Fibroblast of upper back skin (primary cell): ENCODE results near the gene GNGT2.

Experiments used
- DNase-seq: peaks from one replicate; pipeline ENCODE4 v3.0.0-alpha.2; 2013

Gene GNGT2

DNA sequence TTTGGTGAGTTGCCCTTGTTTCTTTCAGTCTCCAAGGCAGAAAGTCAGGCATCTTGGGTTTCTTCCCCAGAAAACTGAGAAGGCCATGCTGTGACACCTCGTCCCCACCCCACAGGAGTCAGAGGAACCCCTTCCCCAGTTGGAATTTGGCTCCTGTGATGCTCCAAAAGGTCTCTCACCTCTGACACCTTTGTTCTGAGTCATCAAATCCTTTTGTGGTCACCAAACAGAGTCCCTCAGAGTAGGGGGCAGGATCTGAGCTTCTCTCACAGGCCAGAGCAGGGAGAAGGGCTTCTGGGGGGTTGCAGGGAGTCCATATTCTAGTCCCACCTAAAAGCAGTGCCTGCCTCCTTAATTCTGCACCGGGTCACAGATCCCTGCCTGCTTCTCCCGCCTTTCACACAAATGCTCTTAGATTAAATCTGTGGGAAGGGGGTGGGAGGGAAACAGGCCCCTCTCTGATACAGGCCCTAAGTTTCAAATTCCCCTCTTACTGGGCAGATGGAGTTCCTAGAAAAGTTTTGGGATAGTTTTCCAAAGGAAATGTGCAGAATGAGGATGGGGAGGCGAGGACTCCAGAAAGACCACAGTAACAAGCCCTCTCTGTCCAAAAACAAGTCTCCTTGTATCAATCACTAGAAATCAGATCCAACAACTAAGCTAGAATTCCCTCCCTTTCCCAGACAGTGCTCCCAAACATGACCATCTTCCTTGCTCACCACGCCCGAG is 18.9 kb upstream of the GNGT2 start:
- no peak for DNase-seq

DNA sequence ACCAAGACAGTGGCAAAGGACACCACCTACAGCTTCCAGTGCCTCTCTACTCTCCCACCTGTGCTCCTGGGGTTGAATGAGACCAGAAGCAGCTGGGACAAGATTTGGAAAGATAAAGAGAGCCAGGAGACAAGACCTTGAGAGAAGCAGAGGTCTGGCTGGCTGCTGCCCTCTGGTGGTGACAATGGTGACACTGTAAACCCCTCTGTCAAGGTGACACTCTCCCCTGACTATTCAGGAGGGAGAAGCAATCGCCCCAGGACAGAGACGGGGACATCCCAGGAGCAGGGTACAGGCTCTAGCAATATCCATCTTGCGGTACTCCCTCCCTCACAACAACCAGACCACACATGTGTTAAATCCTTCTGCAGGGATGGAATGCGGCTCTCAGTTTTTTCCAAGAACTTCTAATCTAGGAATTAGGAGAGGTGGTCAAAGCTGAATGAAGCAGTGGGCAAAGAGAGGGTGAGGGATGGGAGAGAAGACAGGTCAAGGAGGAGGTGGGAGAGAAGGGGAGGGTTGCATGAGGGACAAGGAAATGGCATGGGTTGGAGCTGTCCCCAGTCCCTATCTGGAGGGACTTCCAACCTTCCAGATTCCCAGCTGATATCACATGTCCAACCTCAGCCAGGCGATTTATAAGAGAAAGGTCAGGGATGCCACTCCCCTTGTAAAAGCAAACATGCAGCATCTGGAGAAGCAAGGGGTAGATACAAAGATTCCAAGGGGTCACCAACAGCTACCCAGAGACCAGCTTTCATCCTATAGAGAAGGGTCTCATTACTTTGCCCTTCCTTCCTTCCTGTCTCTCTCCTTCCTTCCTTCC is 17.3 kb upstream of the GNGT2 start:
- peak; percentile 61 for DNase-seq

DNA sequence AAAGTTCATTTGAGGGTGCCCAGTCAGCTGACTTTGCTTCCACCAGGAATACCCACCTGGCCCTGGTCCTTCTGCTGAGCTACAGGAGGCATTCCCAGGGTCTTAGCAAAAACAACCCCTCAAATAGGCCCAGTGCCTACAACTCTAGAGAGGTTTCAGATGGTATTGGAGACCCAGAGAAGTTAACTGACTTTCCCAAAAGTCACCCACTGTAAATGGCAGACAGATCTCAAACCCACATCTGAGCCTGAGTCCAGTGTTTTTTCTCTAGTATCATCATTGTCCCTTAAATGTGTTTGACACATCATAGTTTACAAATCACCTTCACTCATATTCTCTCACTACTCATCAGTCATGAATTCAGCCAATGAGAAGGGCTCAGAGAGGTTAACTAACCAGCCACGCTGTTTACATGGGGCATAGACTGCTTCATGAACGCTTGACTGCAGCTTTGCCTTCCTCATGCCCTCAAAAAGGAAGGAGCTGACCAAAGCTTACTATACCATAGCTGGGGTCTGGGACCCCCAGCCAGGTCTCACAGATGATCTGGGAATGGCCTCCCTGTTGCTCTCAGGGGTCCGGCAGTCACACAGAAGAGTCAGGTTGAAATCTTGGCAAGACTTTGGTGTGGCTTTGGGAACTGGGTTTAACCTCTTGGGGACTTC is 16.5 kb upstream of the GNGT2 start:
- no peak for DNase-seq

DNA sequence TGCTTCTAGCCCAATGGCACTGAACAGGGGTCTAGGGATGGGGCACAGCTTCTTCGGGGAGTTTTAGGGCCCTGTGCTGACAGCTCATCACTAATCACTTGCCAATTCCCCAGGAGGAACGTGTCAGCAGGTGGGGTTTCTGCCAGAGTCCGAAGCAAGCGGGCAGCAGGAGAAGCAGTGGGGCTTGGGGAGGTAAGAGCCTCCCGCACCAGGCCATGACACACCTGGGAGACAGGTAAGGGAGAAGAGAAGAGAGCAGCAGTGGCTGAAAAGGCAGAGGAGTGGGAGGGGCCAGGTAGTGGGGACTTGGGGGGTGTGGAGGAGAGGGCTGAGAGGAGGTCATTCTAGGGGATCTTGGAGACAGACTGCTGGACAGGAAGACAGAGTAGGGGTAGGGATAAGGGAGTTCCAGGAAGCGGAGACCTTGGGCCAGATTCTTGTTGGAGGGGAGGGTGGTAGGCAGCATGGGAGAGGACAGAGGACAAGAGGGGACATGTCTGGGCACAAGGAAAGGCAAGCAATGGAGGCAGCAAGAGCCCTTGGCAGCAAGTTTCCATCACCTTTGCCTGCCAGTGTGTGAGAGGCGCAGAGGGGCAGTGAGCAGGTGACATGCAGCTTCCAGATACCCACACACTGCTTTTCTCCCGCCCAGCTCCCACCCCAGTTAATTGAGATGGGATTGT is 15.3 kb upstream of the GNGT2 start:
- no peak for DNase-seq

DNA sequence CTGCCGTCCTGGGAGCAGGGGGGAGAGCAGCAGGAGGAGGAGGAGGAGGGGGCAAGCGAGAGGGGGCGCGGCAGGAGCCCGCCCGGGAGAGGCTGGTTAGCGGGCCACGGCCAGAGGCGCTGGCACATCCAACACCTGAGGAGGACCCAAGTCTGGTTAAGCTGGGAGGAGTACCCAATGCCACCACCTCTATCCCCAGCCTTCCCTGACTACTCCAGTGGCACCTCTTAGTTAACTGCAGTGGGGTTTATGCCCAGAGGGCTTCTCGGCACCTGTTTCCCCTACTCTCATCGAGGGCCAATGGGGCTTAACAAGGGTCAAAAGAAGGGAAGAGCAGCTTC is 14.6 kb upstream of the GNGT2 start:
- no peak for DNase-seq

DNA sequence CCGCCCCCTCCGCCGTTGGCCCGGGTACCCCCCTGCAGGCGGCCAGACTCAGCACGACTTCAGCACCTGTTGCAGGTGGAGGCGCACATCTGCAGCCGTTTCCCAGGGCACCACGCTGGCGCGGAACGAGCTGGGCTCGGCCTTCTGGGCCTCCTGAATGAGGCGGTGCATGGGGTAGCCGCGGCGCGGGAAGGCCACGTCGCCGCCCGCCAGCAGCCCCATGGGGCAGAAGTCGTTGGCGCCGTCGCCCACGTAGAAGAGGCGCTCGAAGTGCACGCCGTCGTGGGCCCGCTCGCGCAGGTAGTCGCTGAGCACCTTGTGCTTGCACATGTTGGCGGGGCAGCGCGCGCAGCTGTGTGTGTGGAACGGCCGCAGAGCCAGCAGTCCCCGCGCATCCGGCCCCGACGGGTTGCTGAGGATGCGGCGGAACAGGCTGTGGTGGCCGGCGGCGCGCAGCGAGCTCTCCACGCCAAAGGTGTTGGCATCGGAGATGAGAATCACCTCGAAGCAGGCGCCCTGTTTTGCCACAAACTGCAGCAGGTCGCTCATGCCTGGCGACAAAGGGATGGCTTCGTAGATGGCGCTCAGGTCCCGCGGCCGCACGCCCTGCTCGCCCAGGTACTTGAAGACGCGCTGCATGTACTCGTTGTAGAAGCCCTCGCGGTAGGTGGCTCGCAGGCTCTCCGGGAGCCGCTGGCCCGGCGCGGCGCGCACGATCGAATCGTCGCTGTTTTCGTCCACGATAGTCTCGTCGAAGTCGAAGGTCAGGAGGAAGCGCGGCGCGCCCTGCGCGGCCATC is 14.0 kb upstream of the GNGT2 start:
- no peak for DNase-seq

DNA sequence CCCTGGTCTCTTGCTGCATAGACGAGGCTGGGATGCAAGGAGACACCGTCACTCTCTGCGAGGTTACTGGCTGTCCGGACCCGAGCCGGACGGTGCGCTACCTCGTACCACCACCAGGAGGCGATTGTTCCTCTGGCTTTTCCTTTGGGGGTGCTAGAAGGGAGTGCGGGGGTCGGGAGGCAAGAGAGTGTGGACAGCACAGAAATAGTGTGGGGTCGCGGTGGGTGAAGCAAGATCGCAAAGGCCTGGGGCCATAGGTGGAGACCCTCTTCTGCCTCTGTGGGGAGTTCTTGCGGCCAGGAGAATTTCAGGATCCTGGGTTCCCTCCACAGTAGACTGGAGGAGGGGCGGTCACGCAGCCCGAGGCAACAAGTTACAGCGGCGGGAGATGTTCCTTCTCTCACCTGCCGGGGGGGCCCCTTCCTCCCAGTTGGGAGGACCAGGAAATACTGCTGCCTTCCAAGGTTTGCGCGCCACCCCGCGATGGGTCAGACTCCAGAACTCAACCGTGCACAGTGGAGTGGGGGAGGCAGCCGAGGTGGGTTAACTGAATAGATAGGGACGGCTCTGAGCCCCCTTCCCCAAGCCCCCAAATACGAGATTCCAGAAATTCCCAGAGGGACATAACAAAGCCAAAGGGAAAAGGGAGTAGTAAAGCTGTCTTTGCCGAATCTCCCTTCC is 13.3 kb upstream of the GNGT2 start:
- peak; percentile 12 for DNase-seq

DNA sequence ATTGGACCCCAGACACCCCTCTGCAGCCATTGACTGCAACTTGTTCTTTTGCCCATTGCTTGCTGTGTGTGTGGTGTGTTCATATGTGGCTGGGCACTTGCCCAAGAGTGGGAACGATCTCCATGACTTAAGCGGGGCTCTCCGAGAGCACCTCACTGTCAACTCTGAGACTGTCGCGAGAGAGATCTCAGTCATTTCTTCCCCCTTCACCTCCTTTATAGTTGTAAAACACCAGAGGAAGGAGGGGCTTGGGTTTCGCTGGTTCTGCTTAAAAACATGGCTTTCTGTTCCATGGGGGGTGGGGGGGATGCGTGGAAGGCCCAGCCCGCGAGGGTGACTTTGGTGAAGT is 12.8 kb upstream of the GNGT2 start:
- no peak for DNase-seq

DNA sequence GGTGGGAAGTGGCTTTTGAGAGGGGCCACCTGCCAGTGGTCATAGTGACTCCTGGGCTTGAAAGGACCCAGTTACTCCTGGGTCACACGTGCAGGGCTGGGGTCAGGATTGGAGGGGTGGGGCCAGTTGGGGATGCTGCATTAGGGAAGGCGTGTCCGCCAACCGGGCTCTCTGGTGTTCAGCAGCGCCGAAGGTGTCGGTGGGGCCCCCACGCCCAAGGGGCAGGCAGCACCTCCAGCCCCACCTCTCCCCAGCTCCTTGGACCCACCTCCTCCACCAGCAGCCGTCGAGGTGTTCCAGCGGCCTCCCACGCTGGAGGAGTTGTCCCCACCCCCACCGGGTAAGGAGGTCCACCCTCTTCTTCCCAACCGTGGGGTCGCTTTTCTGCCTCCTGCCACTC is 9.6 kb upstream of the GNGT2 start:
- no peak for DNase-seq

DNA sequence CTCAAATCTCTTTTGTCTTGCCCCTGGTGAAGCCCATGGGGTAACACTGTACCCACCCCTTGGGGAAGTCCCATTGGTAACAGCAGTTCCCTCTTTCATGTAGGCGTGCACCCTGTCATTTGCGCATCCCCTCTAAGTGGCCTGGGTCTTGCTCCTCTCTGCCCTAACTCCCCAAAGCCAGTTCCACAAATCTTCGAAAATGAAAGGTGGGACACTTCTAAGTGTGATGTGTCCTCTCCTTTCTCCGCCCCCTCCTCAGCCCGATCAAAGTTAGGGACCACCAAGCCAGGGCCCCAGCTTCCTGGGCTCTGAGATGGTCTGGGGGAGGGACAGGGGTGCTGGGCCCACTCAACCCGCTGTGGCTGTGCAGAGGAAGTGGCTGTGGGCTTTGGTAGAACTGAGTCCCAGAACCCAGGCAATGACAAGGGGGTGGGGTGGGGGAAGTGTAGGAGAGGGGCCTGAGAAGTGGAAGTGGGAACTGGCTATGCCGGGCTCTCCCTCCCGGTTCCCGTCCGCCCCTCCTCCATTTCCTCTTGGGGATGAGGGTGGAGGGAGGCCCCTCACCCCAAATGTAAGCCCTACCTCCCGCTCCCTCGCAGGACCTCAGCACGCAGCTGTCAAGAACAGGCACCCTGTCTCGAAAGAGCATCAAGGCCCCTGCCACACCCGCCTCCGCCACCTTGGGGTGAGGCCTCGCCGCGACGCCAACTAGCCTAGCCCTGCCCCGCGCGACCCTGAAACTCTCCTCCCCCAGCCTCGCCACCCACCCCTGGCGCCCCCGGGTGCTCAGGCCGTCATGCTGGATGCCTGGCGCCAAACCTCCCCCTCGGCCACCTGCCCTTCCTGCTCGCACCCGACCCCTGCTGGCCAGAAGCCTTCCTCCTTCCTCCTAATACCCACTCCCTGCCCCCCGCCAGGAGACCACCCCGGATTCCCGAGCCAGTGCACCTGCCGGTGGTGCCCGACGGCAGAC is 8.9 kb upstream of the GNGT2 start:
- DNase-seq, result no peak

DNA sequence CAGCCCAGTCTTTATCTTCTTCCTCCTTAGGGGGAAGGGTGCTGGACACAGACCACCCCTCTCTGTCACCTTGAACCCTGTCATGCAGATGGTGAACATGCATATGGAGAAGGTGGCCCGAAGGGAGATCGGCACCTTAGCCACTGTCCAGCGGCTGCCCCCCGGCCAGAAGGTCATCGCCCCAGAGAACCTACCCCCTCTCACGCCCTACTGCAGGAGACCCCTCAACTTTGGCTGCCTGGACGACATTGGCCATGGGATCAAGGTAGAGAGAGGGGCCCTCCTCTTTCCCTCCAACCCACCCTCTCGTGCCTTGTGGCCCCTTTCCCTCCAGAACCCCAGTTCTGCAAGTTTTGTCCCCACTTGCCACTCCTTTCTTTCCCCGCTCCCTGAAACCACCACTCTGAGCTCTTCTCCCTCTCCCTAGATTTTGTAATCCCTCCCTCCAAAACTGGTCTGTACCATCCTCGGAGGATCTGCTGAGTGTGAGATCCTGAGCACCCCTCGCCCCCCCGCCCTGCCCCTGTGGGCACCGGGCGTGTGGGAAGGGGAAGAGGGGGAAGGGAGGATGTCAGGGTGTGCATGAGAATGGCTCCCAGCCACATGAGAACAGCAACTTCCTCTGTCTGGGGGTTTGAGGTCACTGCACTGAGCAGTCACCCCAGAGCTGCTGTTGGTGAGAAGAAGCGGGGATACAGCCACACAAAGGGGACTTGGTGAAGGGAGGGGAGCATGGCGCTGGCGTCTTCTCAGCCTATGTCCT is 7.5 kb upstream of the GNGT2 start:
- DNase-seq, result no peak

DNA sequence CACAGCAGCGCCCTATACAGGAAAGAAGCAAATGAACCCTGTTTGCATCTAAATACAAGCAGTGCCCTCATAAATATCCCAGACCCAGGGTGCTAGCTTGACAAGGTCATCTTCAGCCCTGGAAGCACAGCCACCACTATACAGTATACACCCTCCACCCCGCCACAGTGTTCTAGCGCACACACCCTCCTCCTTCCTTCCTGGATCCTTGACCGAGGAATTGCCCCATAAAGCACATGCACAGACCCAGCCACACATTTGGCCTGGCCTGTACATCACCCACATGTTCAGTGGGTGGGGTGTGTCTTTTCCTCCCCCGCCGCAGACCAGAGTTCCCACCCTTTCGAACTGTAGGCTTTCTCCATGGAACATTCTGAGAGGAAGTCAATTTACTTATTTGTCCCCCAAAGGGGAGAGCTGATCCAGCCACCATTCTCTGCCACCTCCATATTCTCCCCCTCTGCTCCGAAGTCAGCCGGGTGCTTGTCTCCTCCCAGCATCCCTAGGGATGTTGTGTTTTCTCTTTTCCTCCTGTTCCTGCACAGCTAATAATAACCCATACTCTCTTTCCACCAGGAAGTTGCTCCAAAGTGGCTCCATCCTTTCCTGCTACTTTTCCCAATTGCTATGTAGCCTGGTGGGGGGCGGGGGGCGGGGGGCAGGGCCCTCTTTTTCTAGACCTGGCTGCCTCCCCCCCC is 6.7 kb upstream of the GNGT2 start:
- DNase-seq, result no peak

DNA sequence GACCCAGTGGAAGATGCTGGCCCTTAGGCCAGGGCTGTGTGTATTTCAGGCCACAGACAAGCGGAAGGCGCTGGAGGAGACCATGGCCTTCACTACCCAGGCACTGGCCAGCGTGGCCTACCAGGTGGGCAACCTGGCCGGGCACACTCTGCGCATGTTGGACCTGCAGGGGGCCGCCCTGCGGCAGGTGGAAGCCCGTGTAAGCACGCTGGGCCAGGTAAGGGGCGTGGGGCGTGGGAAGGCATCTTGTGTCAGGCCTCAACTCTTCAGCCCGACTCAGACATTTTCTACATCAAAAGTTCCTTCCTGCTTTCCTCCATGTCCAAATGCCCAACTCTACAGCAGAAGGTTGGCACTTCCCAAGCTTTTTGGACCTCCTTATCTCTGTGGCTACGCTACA is 6.1 kb upstream of the GNGT2 start:
- no peak for DNase-seq

DNA sequence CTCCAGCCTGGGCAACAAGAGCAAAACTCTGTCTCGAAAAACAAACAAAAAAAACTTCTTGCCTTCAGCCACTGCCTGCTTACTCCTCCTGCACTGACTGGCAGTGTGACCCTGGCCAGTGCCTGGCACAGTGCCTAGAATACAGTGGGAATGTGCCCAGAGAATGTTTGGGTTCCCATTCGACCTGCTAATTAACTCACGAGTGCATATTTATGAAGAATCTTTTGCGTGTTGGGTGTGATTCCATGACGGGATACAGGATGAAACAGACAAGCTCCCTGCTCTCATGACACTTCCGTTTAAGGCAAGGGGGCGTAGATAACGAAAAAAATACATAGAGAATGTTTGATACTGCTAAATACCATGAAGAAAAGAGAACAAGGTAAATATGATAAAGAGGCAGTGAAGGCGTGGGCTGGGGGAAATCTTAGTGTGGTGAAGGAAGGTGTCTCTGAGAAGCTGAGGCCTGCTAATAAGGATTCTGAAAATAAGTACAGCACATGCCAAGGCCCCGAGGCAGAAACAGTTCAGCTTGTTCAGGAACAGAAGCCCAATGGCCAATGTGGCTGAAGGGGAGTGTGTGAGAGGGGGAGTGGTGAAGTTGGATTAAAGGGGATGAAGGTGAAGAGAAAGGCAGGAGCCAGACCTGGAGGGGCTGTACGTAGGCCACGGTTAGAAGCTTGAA is 4.4 kb upstream of the GNGT2 start:
- DNase-seq, result no peak

DNA sequence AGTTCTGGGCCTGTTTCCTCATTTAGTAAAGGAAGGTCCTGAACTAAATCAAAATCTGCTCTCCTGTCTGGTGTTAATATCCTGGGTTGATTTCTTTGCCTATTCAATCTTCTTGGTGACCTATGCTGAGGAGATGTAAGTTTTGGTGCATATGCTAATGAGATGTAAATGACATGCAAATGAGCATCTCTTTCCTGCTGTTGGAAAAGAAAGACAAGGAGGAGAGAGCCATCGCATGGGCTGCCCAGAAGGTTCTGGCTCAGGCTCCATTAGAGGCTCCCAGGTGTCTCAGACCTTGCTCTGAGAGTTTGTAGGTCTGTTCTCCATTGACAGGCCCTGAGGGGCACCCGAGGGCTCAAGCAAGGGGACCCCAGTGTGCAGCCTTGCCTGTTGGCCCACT is 3.5 kb upstream of the GNGT2 start:
- DNase-seq, result no peak

DNA sequence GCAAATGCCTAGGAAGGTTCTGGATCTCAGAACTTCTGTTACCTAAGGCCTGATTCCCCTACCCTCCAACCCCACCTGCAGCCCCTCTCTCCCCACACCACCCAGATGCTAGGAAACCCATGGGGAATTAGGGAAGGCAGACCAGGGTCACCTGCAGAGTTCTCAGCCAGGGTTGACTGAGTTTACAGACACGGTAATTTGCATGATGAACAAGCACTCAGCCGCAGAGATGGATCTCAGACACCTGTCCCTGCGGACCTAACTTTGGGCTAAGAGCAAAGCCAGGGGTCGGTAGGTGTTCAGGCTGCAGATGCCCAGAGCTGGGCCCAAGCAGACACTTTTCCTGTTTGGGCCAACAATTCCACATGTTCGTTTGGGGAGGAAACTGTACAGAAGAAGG is 3.0 kb upstream of the GNGT2 start:
- no peak for DNase-seq

DNA sequence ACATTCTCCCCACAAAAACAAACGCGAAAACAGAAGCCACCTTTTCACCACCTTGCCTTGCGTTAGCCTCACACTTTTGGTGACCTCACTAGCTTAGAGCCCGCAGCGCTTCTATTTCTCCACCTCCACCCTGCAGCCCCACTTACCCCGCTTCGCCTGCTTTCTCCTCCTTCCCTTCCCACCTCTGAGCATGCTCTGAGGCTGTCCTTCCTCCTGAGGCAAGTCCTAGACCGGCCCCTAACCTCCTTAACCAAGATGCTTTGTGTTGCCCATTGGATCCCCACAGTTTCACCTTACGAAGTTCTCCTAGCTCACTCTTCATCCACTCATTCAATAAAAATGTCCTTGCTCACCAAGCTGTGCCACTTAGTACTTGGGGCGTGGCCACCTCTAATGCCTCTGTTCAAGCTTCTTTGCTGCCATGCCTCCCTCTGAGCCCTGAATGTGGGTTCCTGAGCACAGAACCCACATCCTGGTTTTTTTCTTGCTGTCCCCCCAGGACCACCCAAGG is 1.3 kb downstream of the GNGT2 start:
- no peak for DNase-seq

DNA sequence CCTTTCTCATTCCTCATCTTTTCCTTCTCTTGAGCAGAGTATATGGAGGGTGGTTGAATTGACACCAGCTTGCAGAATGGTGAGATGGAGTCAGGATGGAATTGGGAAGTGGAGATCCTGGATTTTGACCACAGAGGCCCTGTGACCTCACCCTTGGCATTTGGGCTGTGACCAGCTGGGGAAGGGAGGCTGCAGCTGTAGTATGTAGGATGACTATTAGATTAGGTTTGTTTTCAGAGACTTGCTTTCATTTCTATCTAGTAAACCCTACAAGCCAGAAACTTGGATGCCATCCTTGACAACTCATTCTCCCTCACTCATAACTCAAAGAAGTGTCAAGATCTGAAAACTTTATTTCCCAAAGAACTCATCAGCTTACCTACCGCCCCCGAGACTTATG is 5.9 kb downstream of the GNGT2 start:
- peak; percentile 8 for DNase-seq

DNA sequence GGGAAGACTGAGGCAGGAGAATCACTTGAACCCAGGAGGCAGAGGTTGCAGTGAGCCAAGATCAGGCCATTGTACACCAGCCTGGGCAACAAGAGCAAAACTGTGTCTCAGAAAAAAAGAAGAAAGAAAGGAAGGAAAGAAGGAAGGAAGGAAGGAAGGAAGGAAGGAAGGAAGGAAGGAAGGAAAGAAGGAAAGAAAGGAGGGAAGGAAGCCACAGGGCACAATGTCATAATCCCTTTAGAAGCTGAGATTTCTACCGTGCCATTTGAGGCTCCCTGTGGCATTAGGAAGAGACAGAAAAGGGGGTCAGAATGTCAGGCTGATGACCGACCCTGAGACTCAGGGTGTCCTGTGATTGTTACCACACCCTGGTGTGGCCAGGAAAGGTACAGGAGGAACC is 6.6 kb downstream of the GNGT2 start:
- DNase-seq, result no peak
